GM23338 (cell line): ENCODE data around the gene CEP85. TPM values are rescaled to one million over a fixed set of nuclear protein-coding genes. Genes with fewer than 3 reads are reported as not detected.

Source experiments
- ATAC-seq: fragments of 200-7000 bp; cut with Tn5 transposase; 3 replicates; pipeline ENCODE4 v1.9.1; 2020
- DNase-seq: peaks from one replicate; pipeline ENCODE4 v3.0.0-alpha.2; 2015; ENCODE audit warnings: low spot score
- H2AFZ ChIP-seq: fragments of 200-600 bp; sonication (generic); 2 replicates; pipeline ENCODE4 v1.8.0; 2016; ENCODE audit warnings: antibody characterized with exemption, mild to moderate bottlenecking, moderate library complexity
- H3F3A ChIP-seq: fragments of 200-600 bp; sonication (generic); replicated peaks from 2 replicates; pipeline ENCODE4 v1.8.0; 2017; ENCODE audit warnings: antibody characterized with exemption, mixed run types, low read depth
- H3K27ac ChIP-seq: fragments of 200-600 bp; sonication (generic); 2 replicates; pipeline ENCODE4 v1.6.1; 2016; ENCODE audit warnings: low read depth
- H3K27me3 ChIP-seq: fragments of 200-600 bp; sonication (generic); 2 replicates; pipeline ENCODE4 v1.8.0; 2016; ENCODE audit warnings: mild to moderate bottlenecking, mixed run types, moderate library complexity; ENCODE audit not compliant: insufficient read depth
- H3K36me3 ChIP-seq: fragments of 200-600 bp; sonication (generic); 2 replicates; pipeline ENCODE4 v1.8.0; 2016; ENCODE audit warnings: mild to moderate bottlenecking; ENCODE audit not compliant: insufficient read depth
- H3K4me1 ChIP-seq: fragments of 200-600 bp; sonication (generic); 2 replicates; pipeline ENCODE4 v1.8.0; 2016; ENCODE audit warnings: mild to moderate bottlenecking, moderate library complexity; ENCODE audit not compliant: insufficient read depth
- H3K4me2 ChIP-seq: fragments of 200-600 bp; sonication (generic); 2 replicates; pipeline ENCODE4 v1.7.1; 2017; ENCODE audit warnings: mixed run types
- H3K4me3 ChIP-seq: fragments of 200-600 bp; sonication (generic); 2 replicates; pipeline ENCODE4 v1.6.1; 2016; ENCODE audit warnings: mixed run types
- H3K79me2 ChIP-seq: fragments of 200-600 bp; sonication (generic); replicated peaks from 2 replicates; pipeline ENCODE4 v1.8.0; 2017; ENCODE audit warnings: mild to moderate bottlenecking; ENCODE audit not compliant: insufficient read depth
- H3K9me2 ChIP-seq: fragments of 200-600 bp; sonication (generic); 2 replicates; pipeline ENCODE4 v1.8.0; 2017; ENCODE audit not compliant: insufficient read depth
- H4K20me1 ChIP-seq: fragments of 200-600 bp; sonication (generic); replicated peaks from 2 replicates; pipeline ENCODE4 v1.8.0; 2017; ENCODE audit warnings: mild to moderate bottlenecking; ENCODE audit not compliant: insufficient read depth
- H3K27ac Mint-ChIP-seq: 2 replicates; pipeline ENCODE4 v1.8.0; 2020; ENCODE audit warnings: inconsistent platforms, mild to moderate bottlenecking, moderate library complexity, mixed read lengths
- H3K27me3 Mint-ChIP-seq: 3 replicates; pipeline ENCODE4 v1.8.0; 2022; ENCODE audit warnings: low read depth, mild to moderate bottlenecking, moderate library complexity, mixed read lengths, inconsistent platforms; ENCODE audit not compliant: insufficient read depth, poor library complexity
- H3K36me3 Mint-ChIP-seq: 3 replicates; pipeline ENCODE4 v1.8.0; 2021; ENCODE audit warnings: low read depth, mild to moderate bottlenecking, inconsistent platforms, moderate library complexity, mixed read lengths
- H3K4me1 Mint-ChIP-seq: 3 replicates; pipeline ENCODE4 v1.8.0; 2020; ENCODE audit warnings: mild to moderate bottlenecking, inconsistent platforms, mixed read lengths
- H3K4me3 Mint-ChIP-seq: 3 replicates; pipeline ENCODE4 v1.8.0; 2021; ENCODE audit warnings: moderate library complexity, mild to moderate bottlenecking, inconsistent platforms, mixed read lengths
- H3K9me3 Mint-ChIP-seq: 3 replicates; pipeline ENCODE4 v1.8.0; 2020; ENCODE audit warnings: moderate library complexity, mild to moderate bottlenecking, inconsistent platforms, mixed read lengths
- CREB1 ChIP-seq: fragments of 250-450 bp; sonication (Bioruptor Pico); IDR thresholded peaks from 2 replicates; pipeline ENCODE4 v1.5.0; 2020; ENCODE audit warnings: low read depth, mild to moderate bottlenecking, moderate library complexity
- CTCF ChIP-seq, 2 experiments: fragments of 200-600 bp in 1 of 2; sonication (generic) in 1 of 2; conservative IDR thresholded peaks; 2 replicates each; pipeline versions ENCODE4 v1.5.1 to v1.6.1; 2016 to 2017; ENCODE audit warnings: antibody characterized with exemption in 2 of 2, low read depth in 2 of 2, mild to moderate bottlenecking in 2 of 2, moderate library complexity in 1 of 2
- ETS1 ChIP-seq: IDR thresholded peaks from 2 replicates; pipeline ENCODE4 v1.6.1; 2016; ENCODE audit warnings: antibody characterized with exemption
- EZH2 ChIP-seq: fragments of 200-600 bp; sonication (generic); IDR thresholded peaks from one replicate; pipeline ENCODE4 v1.8.0; 2017; ENCODE audit warnings: antibody characterized with exemption, mild to moderate bottlenecking, low read depth; ENCODE audit not compliant: unreplicated experiment
- EZH2phosphoT487 ChIP-seq: fragments of 200-600 bp; sonication (generic); IDR thresholded peaks from one replicate; pipeline ENCODE4 v1.8.1; 2018; ENCODE audit warnings: antibody characterized with exemption; ENCODE audit not compliant: unreplicated experiment
- JUNB ChIP-seq: IDR thresholded peaks from one replicate; pipeline ENCODE4 v1.6.1; 2016; ENCODE audit warnings: antibody characterized with exemption; ENCODE audit not compliant: unreplicated experiment
- NANOG ChIP-seq: IDR thresholded peaks from 2 replicates; pipeline ENCODE4 v1.6.1; 2016; ENCODE audit warnings: antibody characterized with exemption, borderline replicate concordance
- POLR2AphosphoS5 ChIP-seq: IDR thresholded peaks from 2 replicates; pipeline ENCODE4 v1.6.1; 2016; ENCODE audit warnings: antibody characterized with exemption, low read depth
- REST ChIP-seq: IDR thresholded peaks from one replicate; pipeline ENCODE4 v1.6.1; 2018; ENCODE audit warnings: antibody characterized with exemption; ENCODE audit not compliant: unreplicated experiment
- STAT1 ChIP-seq: IDR thresholded peaks from one replicate; pipeline ENCODE4 v1.6.1; 2016; ENCODE audit warnings: antibody characterized with exemption; ENCODE audit not compliant: unreplicated experiment
- ZNF114 ChIP-seq: fragments of 250-450 bp; sonication (Bioruptor Pico); IDR thresholded peaks from 2 replicates; pipeline ENCODE4 v1.5.0; 2020; ENCODE audit warnings: mild to moderate bottlenecking, moderate library complexity
- ZNF331 ChIP-seq: fragments of 250-450 bp; sonication (Bioruptor Pico); IDR thresholded peaks from 2 replicates; pipeline ENCODE4 v1.5.0; 2020; ENCODE audit warnings: low read depth, mild to moderate bottlenecking, moderate library complexity
- ZNF462 ChIP-seq: fragments of 250-450 bp; sonication (Bioruptor Pico); IDR thresholded peaks from 2 replicates; pipeline ENCODE4 v1.5.0; 2020; ENCODE audit warnings: mild to moderate bottlenecking, moderate library complexity
- polyA plus RNA-seq: library from polyadenylated mRNA; unstranded; fragments of >200 nt; fragmentation: Nextera tagmentation; extraction: Ambion mirVana; gene quantifications from 2 replicates; pipeline ENCODE4 v1.2.1, GENCODE V29; 2016
- total RNA-seq: library from RNA; depleted of rRNA; stranded (reverse); fragments of >200 nt; shearing (Covaris generic); gene quantifications from 2 replicates; pipeline ENCODE4 v1.2.3, GENCODE V29; 2014

CEP85 gene
- total and polyA plus RNA-seq, 2 experiments from 2014 or later = 12.8 to 36.8 TPM

- Mint-ChIP-seq H3K36me3 (no peaks in the 10 kb centered on the region), H3K4me3 (no peak overlapping the region), H3K27ac (no peak overlapping the region), H3K27me3 (peaks cover 2% of the 10 kb centered on the region), H3K9me3 (no peaks in the 10 kb centered on the region), H3K4me1 (no peaks in the 10 kb centered on the region)
- Histone ChIP-seq H3K79me2 (no peaks in the 10 kb centered on the region), H3K4me3 (no peak overlapping the region), H3K27me3 (no peaks in the 10 kb centered on the region), H3K4me2 (no peak overlapping the region), H3K36me3 (no peaks in the 10 kb centered on the region), H3K9me2 (no peaks in the 10 kb centered on the region), H3K4me1 (no peaks in the 10 kb centered on the region), H2AFZ (no peak overlapping the region), H4K20me1 (no peaks in the 10 kb centered on the region), H3F3A (no peaks in the 10 kb centered on the region), H3K27ac (no peak overlapping the region)
- no peak for DNase-seq
- ATAC-seq = no peak
- TF ChIP-seq CREB1 (no peak), ZNF462 (no peak), ZNF331 (CRISPR knock-in tag) (no peak), ZNF114 (CRISPR knock-in tag) (no peak), JUNB (no peak), STAT1 (no peak), NANOG (no peak), ETS1 (no peak), POLR2AphosphoS5 (no peak), EZH2phosphoT487 (no peak), CTCF (conservative IDR thresholded peaks at IDR 0.05; ENCODE audit: low read depth in 2 of 2) (no peak), REST (no peak), EZH2 (no peak)
Measured at GRCh38 chr1:26210147-26210870, 23.7 kb upstream of the CEP85 start.
